HG02623 (cell line): ENCODE data around the gene RAPGEF1.

ENCODE experiments used
- ATAC-seq: cut with Tn5 transposase; IDR thresholded peaks from one replicate; pipeline ENCODE4 v1.9.1; 2021; ENCODE audit warnings: moderate library complexity; ENCODE audit not compliant: unreplicated experiment

RAPGEF1 gene

DNA sequence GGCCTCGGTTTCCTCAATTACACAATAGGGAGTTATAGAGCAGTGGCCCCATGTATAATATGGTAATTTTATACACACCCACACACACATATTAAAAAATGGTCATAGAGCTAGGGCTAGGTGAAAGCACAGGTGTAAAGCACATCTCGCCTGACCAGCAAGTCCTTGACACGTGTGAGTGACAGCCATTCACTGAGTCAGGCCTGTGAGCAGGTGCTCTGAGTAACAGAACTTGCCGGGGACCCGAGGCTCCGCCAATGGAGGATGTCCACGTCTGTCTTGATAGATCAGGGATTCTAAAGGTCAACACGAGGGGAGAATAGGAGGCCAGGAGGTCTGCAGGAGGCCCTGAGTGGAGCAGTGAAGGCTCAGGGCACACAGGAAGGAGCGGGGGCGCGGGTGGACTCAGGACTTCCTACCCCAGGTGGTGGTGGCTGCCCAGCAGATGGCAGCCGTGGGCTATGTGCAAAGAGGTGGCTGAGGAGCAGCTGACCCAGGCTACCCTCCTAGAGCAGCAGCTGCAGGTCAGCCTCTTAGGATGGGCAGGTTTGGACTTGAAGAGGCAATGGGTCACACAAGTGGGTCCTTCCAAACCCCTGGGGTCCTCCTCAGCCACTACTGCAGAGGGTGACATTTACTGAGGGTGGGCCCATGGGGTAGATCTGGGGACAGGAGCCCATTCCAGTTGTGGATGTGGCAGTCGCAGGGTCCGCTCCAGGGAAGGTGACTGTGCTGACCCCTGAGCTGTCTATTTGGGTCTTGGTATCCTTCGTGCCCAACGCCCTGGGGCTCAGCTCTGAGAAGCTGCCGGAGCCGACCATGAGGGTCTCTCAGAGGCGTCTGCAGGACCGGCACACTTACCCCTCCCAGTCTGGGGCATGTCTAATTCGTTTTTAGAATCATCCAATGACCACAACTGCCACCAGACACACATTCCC is 148.7 kb downstream of the RAPGEF1 start:
- ATAC-seq = no peak

GRCh38 chr9:131590449-131590848 is 149.4 kb downstream of the RAPGEF1 start:
- no peak for ATAC-seq

DNA sequence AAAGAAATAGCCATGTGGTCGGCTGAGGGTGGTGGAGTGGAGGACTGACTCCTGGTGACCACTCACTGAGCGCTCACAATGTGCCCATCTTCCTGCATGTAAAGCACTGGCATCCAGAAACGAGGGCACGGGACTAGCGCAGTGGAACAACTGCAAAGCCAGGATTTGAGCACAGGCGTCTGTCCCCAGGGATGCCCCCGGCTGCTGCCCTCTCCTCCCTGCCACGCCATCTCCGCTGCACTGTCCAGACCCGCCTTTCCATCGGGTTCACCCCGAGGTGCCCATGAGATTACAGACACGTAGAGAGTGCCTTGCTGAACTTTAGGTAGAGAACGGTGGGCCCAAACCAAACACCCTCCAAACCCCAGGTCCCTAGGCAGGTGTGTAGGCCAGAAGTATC is 149.9 kb downstream of the RAPGEF1 start:
- ATAC-seq = no peak

DNA sequence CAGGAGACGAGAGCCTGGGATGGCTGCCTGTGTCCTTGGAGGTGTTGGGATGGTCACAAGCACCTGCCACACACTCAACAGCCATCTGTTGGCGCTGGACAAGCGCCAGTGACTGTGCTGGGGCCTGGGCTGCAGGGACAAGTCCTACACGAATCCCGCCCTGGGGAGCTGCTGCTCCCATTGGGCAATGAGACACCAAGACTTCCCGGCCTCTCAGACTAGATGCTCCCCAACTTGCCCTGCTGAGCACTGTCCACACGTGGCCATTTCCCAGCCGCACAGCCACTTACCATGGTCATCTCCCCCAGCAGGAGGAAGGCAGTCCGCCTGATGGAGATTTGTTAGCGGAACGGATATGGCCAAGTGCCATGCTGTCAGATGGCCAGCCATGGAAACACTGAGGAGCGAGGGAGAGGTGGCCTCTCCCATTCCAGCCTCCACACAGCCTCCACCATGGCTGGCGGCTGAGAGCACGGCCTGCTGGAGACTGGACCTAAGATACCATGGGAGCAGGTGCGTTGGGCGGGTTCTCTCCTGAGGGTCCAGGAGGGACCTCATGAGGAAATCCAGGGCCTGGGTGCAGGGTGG is 150.7 kb downstream of the RAPGEF1 start:
- ATAC-seq = no peak

- ATAC-seq = no peak
Observed at GRCh38 chr9:131588396-131588795, 151.5 kb downstream of the RAPGEF1 start.

GRCh38 chr9:131587906-131588305 is 152.0 kb downstream of the RAPGEF1 start:
- no peak for ATAC-seq

- no peak for ATAC-seq
Observed at GRCh38 chr9:131587331-131587730, 152.5 kb downstream of the RAPGEF1 start.

GRCh38 chr9:131585375-131585774 is 154.5 kb downstream of the RAPGEF1 start:
- no peak for ATAC-seq

GRCh38 chr9:131584858-131585257 is 155.0 kb downstream of the RAPGEF1 start:
- ATAC-seq = no peak

- ATAC-seq = no peak
Observed at GRCh38 chr9:131583836-131584555, 155.9 kb downstream of the RAPGEF1 start.

- no peak for ATAC-seq
Observed at GRCh38 chr9:131583337-131583645, 156.6 kb downstream of the RAPGEF1 start.

- ATAC-seq = no peak
Observed at GRCh38 chr9:131582466-131583336, 157.2 kb downstream of the RAPGEF1 start.

- ATAC-seq = no peak
Observed at GRCh38 chr9:131582056-131582455, 157.8 kb downstream of the RAPGEF1 start.

DNA sequence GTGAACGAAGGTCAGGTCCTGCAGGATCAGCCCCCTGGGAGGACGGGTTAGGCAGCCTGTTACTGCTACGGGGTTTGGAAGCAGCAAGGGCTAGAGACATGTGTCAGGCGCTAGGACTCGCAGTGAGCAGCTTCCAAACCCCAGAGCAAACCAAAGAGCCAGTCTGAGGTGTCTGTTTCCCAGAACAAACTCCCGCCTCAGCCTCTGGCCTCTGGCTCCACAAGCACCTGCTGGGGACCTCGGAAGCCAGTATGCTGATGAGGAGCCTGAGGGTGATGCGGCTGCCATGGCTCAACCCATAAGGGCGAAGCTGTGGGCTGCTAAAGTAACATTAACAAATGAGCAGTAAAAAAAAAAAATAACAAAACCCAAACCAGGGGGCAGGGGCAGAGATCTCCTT is 159.5 kb downstream of the RAPGEF1 start:
- no peak for ATAC-seq

DNA sequence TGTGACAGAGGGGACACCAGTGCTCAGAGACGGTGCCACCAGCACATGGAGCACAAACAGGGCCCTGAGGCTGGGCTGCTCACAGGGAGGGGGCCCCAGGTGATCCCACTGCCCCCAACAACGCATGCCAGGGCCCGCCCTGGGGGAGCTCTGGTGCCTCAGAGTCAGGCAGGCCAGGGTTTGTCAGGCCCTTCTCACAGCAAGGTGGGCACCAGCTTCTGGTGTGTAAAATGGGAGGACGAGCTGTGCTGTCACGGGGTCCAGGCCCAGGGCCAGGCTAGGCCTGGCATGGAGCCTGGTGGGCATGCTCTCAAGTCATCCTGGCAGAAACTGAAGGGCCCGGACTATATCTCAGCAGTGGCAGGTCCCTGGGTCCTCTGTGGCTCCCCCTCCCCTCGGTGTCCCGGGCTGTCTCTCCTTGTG is 160.1 kb downstream of the RAPGEF1 start:
- no peak for ATAC-seq

DNA sequence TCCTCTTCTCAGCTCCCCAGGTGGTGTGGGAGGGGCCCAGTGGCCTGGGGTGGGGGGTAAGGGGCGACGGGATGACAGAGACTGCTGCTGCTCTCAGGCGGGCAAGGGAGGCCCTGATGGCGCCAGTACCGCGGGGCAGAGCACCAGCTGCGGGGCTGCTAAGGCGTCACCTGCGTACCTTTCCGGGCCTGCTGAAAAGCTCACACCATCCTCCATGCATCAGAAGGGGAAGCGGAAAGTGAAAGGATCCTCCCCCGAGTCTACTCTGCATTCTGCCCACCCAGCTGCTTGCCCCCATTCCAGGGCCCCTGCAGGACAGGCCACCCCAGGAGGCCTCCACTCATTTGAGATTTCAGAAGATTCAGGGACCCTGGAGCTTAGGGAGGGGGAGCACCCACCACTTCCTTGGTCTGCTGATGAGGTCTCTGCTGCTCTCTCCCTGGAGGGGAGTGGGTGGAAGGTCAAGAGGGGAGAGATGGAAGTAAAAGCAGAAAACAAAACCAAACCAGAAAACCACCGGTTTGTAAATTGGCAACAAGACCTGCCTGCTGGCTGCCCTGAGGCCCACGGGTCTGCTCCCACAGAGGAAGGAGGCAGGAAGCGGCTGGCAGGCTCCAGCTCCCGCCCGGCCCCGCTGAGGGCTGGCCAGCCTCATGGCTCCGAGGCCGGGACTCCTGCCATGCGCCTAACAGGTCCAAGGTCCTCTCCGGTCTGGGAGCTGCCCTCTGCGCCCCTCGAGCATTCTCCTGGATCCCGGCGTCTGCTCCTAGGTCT is 161.0 kb downstream of the RAPGEF1 start:
- ATAC-seq = no peak

DNA sequence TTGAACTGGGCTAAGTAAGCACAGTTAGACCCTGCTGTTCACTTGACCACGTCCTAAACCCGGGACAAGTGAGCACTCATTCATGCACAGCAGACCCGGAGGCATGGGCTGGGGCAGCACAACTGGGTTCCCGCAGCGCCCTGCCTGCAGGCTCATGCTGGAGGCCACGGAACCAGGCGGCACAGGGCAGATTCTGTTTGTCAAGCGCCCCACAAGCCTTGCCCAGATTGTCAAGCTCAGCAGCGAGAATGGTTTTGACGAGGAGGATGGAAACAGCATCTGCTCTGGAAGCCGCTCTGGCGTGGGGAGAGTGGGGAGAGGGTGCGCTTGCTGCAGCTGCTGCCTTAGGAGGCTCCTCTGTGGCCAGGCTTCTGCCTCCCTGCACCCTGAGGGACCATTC is 161.9 kb downstream of the RAPGEF1 start:
- no peak for ATAC-seq

- ATAC-seq = no peak
Observed at GRCh38 chr9:131577005-131578000, 162.6 kb downstream of the RAPGEF1 start.
